Hepatocyte (in vitro differentiated cells): ENCODE results near the gene TPST1.

Source experiments
- EZH2 ChIP-seq: fragments of 200-600 bp; sonication (generic); IDR thresholded peaks from 2 replicates; pipeline ENCODE4 v1.6.1; 2016; ENCODE audit warnings: antibody characterized with exemption, mild to moderate bottlenecking, borderline replicate concordance
- EZH2phosphoT487 ChIP-seq: fragments of 200-600 bp; sonication (generic); IDR thresholded peaks from one replicate; pipeline ENCODE4 v1.6.1; 2018; ENCODE audit warnings: antibody characterized with exemption, mild to moderate bottlenecking, low read depth, moderate library complexity; ENCODE audit not compliant: unreplicated experiment, severe bottlenecking
- TF ChIP-seq, protein P1 (sequence below): fragments of 200-600 bp; sonication (generic); IDR thresholded peaks from 2 replicates; pipeline ENCODE4 v1.5.1; 2016; ENCODE audit warnings: antibody characterized with exemption, mild to moderate bottlenecking; ENCODE audit not compliant: poor library complexity

- TF ChIP-seq, protein P1, sequence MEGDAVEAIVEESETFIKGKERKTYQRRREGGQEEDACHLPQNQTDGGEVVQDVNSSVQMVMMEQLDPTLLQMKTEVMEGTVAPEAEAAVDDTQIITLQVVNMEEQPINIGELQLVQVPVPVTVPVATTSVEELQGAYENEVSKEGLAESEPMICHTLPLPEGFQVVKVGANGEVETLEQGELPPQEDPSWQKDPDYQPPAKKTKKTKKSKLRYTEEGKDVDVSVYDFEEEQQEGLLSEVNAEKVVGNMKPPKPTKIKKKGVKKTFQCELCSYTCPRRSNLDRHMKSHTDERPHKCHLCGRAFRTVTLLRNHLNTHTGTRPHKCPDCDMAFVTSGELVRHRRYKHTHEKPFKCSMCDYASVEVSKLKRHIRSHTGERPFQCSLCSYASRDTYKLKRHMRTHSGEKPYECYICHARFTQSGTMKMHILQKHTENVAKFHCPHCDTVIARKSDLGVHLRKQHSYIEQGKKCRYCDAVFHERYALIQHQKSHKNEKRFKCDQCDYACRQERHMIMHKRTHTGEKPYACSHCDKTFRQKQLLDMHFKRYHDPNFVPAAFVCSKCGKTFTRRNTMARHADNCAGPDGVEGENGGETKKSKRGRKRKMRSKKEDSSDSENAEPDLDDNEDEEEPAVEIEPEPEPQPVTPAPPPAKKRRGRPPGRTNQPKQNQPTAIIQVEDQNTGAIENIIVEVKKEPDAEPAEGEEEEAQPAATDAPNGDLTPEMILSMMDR: no peak
- TF ChIP-seq EZH2: no peak
- no peak for TF ChIP-seq EZH2phosphoT487
Measured at GRCh38 chr7:66379542-66380160, 174.5 kb downstream of the TPST1 start.
